Measurements from ENCODE around the gene DMTF1.
"Not testable (repeated sequence)": the region's sequence is repeated elsewhere in the genome, so short reads cannot be mapped to it uniquely, and the experiment has no call there.

DMTF1 gene

DNA sequence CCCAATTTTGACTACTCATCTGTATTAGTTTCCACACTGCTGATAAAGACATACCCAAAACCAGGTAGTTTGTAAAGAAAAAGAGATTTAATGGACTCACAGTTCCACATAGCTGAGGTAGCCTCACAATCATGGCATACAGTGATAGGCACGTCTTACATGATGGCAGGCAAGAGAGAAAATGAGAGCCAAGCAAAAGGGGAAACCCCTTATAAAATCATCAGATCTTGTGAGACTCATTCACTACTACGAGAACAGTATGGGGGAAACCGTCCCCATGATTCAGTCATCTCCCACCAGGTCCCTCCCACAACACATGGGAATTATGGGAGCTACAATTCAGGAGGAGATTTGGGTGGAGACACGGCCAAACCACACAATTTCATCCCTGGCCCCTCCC is 51.7 kb downstream of the DMTF1 start:
- not testable (repeated sequence) for H3K4me3 ChIP-seq (replicated peaks; ENCODE audit: insufficient read depth, low read length); H3K27ac ChIP-seq (replicated peaks); H3K27me3 ChIP-seq (ENCODE audit: insufficient read depth, poor library complexity, severe bottlenecking); DNase-seq (ENCODE audit: low read depth in 1 of 2, low spot score in 1 of 2)

- Histone ChIP-seq H3K27me3 (ENCODE audit: insufficient read depth, poor library complexity, severe bottlenecking) (no peaks in the 10 kb centered on the region), H3K27ac (replicated peaks) (no peak overlapping the region), H3K4me3 (replicated peaks; ENCODE audit: insufficient read depth, low read length) (no peak overlapping the region)
- no peak for DNase-seq (ENCODE audit: low read depth in 1 of 2, low spot score in 1 of 2)
- TF ChIP-seq REST (IDR thresholded peaks at IDR 0.05; ENCODE audit: insufficient replicate concordance, low read depth): no peak
- no peak for TF ChIP-seq POLR2AphosphoS5 (IDR thresholded peaks at IDR 0.05; ENCODE audit: low read depth)
- TF ChIP-seq SPI1 (IDR thresholded peaks at IDR 0.05; ENCODE audit: borderline replicate concordance, low read depth): no peak
- no peak for TF ChIP-seq GABPA (IDR thresholded peaks at IDR 0.05; ENCODE audit: low read depth)
- TF ChIP-seq CTCF (IDR thresholded peaks at IDR 0.05; ENCODE audit: insufficient read depth, low read length): no peak
Measured at GRCh38 chr7:87204933-87205332, 52.7 kb downstream of the DMTF1 start.

GRCh38 chr7:87205701-87206100 is 53.4 kb downstream of the DMTF1 start:
- H3K27ac ChIP-seq (replicated peaks); H3K4me3 ChIP-seq (replicated peaks; ENCODE audit: insufficient read depth, low read length); DNase-seq (ENCODE audit: low read depth in 1 of 2, low spot score in 1 of 2): not testable (repeated sequence)

GRCh38 chr7:87206361-87206760 is 54.1 kb downstream of the DMTF1 start:
- H3K27ac ChIP-seq (replicated peaks): no peak overlapping the region
- no peak for TF ChIP-seq GABPA (IDR thresholded peaks at IDR 0.05; ENCODE audit: low read depth)
- no peak for TF ChIP-seq CTCF (IDR thresholded peaks at IDR 0.05; ENCODE audit: insufficient read depth, low read length)
- no peaks in the 10 kb centered on the region for H3K27me3 ChIP-seq (ENCODE audit: insufficient read depth, poor library complexity, severe bottlenecking)
- DNase-seq (ENCODE audit: low read depth in 1 of 2, low spot score in 1 of 2): no peak
- no peak overlapping the region for H3K4me3 ChIP-seq (replicated peaks; ENCODE audit: insufficient read depth, low read length)

More at GRCh38 chr7:87205701-87206100, 53.4 kb downstream of the DMTF1 start:
- H3K27me3 ChIP-seq (ENCODE audit: insufficient read depth, poor library complexity, severe bottlenecking): not testable (repeated sequence)

DNA sequence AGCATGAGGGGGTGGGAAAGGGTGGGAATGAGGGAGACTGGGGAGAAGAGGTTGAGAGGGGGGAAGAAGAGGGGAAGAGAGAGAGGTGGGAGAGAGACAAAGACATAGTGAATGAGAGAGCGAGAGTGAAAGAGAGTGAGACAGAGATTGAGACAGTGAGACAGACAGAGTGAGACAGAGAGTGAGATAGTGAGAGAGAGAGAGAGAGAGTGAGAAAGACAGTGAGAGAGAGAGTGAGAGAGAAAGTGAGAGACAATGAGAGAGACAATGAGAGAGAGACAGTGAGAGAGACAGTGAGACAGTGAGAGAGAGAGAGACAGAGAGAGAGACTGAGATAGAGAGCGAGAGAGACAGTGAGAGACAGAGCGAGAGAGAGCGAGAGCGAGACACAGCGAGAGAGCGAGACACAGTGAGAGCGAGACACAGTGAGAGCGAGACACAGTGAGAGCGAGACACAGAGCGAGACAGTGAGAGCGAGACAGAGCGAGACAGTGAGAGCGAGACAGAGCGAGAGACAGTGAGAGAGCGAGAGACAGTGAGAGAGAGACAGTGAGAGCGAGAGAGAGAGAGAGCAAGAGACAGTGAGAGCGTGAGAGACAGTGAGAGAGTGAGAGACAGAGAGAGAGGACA is 57.2 kb downstream of the DMTF1 start:
- H3K27me3 ChIP-seq (ENCODE audit: insufficient read depth, poor library complexity, severe bottlenecking): no peaks in the 10 kb centered on the region
- no peak overlapping the region for H3K4me3 ChIP-seq (replicated peaks; ENCODE audit: insufficient read depth, low read length)
- DNase-seq (ENCODE audit: low read depth in 1 of 2, low spot score in 1 of 2): no peak
- TF ChIP-seq CTCF (IDR thresholded peaks at IDR 0.05; ENCODE audit: insufficient read depth, low read length) (no peak), REST (IDR thresholded peaks at IDR 0.05; ENCODE audit: insufficient replicate concordance, low read depth) (no peak), GABPA (IDR thresholded peaks at IDR 0.05; ENCODE audit: low read depth) (no peak), POLR2AphosphoS5 (IDR thresholded peaks at IDR 0.05; ENCODE audit: low read depth) (no peak), SPI1 (IDR thresholded peaks at IDR 0.05; ENCODE audit: borderline replicate concordance, low read depth) (no peak)
- H3K27ac ChIP-seq (replicated peaks): no peak overlapping the region

Measured in HL-60 (cell line).